A549 (cell line): ENCODE results near the gene MORN1. TPM values are rescaled to one million over a fixed set of nuclear protein-coding genes. Genes with fewer than 3 reads are reported as not detected.

Experiments
- ATAC-seq, 2 experiments: fragments of 200-7000 bp in 1 of 2; fragments of >200 bp in 1 of 2; cut with Nextera tagmentation in 1 of 2; cut with Tn5 transposase in 1 of 2; 3 replicates each; pipeline versions ENCODE4 v1.8.0 to v1.9.1; 2018 to 2020; ENCODE audit warnings: mild to moderate bottlenecking in 1 of 2, moderate library complexity in 1 of 2
- CTCF ChIA-PET: fragments of 300-600 bp; sonication (Branson Sonifier 250); formaldehyde crosslinking; extraction: SDS; loops from one replicate; lab custom pipeline; 2021; ENCODE audit warnings: antibody characterized with exemption, inconsistent platforms; lab: Yijun Ruan, JAX
- POLR2A ChIA-PET: fragments of 350-600 bp; formaldehyde crosslinking; extraction: SDS; loops from one replicate; lab custom pipeline; 2021; ENCODE audit warnings: antibody characterized with exemption, inconsistent platforms; lab: Yijun Ruan, JAX
- DNase-seq, 2 experiments: peaks; one replicate each; pipeline versions ENCODE4 v3.0.0 to v3.0.0-alpha.2; 2011 to 2016; ENCODE audit warnings: low read depth in 1 of 2, low spot score in 1 of 2
- FAIRE-seq: peaks from 2 replicates; lab custom pipeline; 2011; peaks lifted over from hg19 to GRCh38; lab: Jason Lieb, UNC
- H3K27ac ChIP-seq, 2 experiments: fragments of >200 bp; sonication (Bioruptor Twin); formaldehyde crosslinking; 3 replicates each; pipeline ENCODE4 v1.5.1; 2016 to 2017
- H3K4me1 ChIP-seq: fragments of >200 bp; sonication (Bioruptor Twin); formaldehyde crosslinking; 3 replicates; pipeline ENCODE4 v1.6.1; 2016
- H3K4me2 ChIP-seq: fragments of >200 bp; sonication (Bioruptor Twin); formaldehyde crosslinking; 3 replicates; pipeline ENCODE4 v1.6.1; 2016
- H3K4me3 ChIP-seq: fragments of >200 bp; sonication (Bioruptor Twin); formaldehyde crosslinking; 3 replicates; pipeline ENCODE4 v1.5.1; 2016
- H3K9me3 ChIP-seq: fragments of >200 bp; sonication (Bioruptor Twin); formaldehyde crosslinking; 3 replicates; pipeline ENCODE4 v1.6.1; 2016
- ATOH8 ChIP-seq: fragments of 250-450 bp; sonication (Bioruptor Pico); IDR thresholded peaks from 2 replicates; pipeline ENCODE4 v1.5.0; 2020; ENCODE audit warnings: low read depth, mild to moderate bottlenecking, moderate library complexity
- CEBPB ChIP-seq, 2 experiments: fragments of >200 bp in 1 of 2; sonication (Bioruptor Twin) in 1 of 2; formaldehyde crosslinking in 1 of 2; IDR thresholded peaks; 2 replicates each; pipeline ENCODE4 v1.6.1; 2012 to 2016
- CHD2 ChIP-seq: fragments of 150-350 bp; IDR thresholded peaks from 2 replicates; pipeline ENCODE4 v1.6.1; 2014; ENCODE audit warnings: low read length; ENCODE audit not compliant: partially characterized antibody
- CTCF ChIP-seq: fragments of >200 bp; sonication (Bioruptor Twin); formaldehyde crosslinking; IDR thresholded peaks from 3 replicates; pipeline ENCODE4 v1.5.1; 2016
- EHMT2 ChIP-seq: fragments of 200-600 bp; sonication (generic); IDR thresholded peaks from 2 replicates; pipeline ENCODE4 v1.6.1; 2016; ENCODE audit warnings: antibody characterized with exemption, low read depth, mild to moderate bottlenecking, moderate library complexity
- ESRRA ChIP-seq: fragments of 150-350 bp; IDR thresholded peaks from 2 replicates; pipeline ENCODE4 v1.6.1; 2014; ENCODE audit warnings: mild to moderate bottlenecking, low read length, borderline replicate concordance
- FOSB ChIP-seq: fragments of 250-450 bp; sonication (Bioruptor Pico); IDR thresholded peaks from 2 replicates; pipeline ENCODE4 v1.5.0; 2020; ENCODE audit warnings: mild to moderate bottlenecking, moderate library complexity
- FOXS1 ChIP-seq: fragments of 250-450 bp; sonication (Bioruptor Pico); IDR thresholded peaks from 2 replicates; pipeline ENCODE4 v1.5.0; 2020; ENCODE audit warnings: mild to moderate bottlenecking, moderate library complexity
- HES2 ChIP-seq: fragments of >200 bp; sonication (Bioruptor Twin); formaldehyde crosslinking; IDR thresholded peaks from 2 replicates; pipeline ENCODE4 v1.6.1; 2016
- HOXB13 ChIP-seq: fragments of 250-450 bp; sonication (Bioruptor Pico); IDR thresholded peaks from 2 replicates; pipeline ENCODE4 v1.5.0; 2020; ENCODE audit warnings: low read depth, mild to moderate bottlenecking, moderate library complexity
- KDM1A ChIP-seq: fragments of 200-600 bp; sonication (generic); IDR thresholded peaks from 2 replicates; pipeline ENCODE4 v1.6.1; 2016; ENCODE audit warnings: low read depth, mild to moderate bottlenecking
- MYC ChIP-seq: IDR thresholded peaks from 2 replicates; pipeline ENCODE4 v1.6.1; 2012; ENCODE audit warnings: mild to moderate bottlenecking, inconsistent platforms, low read length, improper control_type of control experiment, borderline replicate concordance
- NPAS2 ChIP-seq: fragments of 250-450 bp; sonication (Bioruptor Pico); IDR thresholded peaks from 2 replicates; pipeline ENCODE4 v1.8.0; 2022; ENCODE audit warnings: mild to moderate bottlenecking, moderate library complexity, borderline replicate concordance
- RARB ChIP-seq: fragments of 250-450 bp; sonication (Bioruptor Pico); IDR thresholded peaks from 2 replicates; pipeline ENCODE4 v1.8.0; 2021; ENCODE audit warnings: mild to moderate bottlenecking, moderate library complexity
- REST ChIP-seq: fragments of 200-600 bp; sonication (generic); IDR thresholded peaks from 2 replicates; pipeline ENCODE4 v1.6.1; 2016; ENCODE audit warnings: antibody characterized with exemption, mild to moderate bottlenecking, moderate library complexity
- RNF2 ChIP-seq: fragments of 200-600 bp; sonication (generic); IDR thresholded peaks from 2 replicates; pipeline ENCODE4 v1.6.1; 2016; ENCODE audit warnings: low read depth, mild to moderate bottlenecking, antibody characterized with exemption, moderate library complexity, borderline replicate concordance
- SMC3 ChIP-seq: fragments of >200 bp; sonication (Bioruptor Twin); formaldehyde crosslinking; IDR thresholded peaks from 3 replicates; pipeline ENCODE4 v1.6.1; 2018; ENCODE audit warnings: inconsistent platforms
- TFCP2L1 ChIP-seq: fragments of 250-450 bp; sonication (Bioruptor Pico); IDR thresholded peaks from 2 replicates; pipeline ENCODE4 v1.5.0; 2021; ENCODE audit warnings: mild to moderate bottlenecking
- ZFP36 ChIP-seq: fragments of 450-650 bp; IDR thresholded peaks from 2 replicates; pipeline ENCODE4 v1.6.1; 2014; ENCODE audit warnings: borderline replicate concordance; ENCODE audit not compliant: partially characterized antibody
- ZNF302 ChIP-seq: fragments of 250-450 bp; sonication (Bioruptor Pico); IDR thresholded peaks from 2 replicates; pipeline ENCODE4 v1.9.0; 2021; ENCODE audit warnings: inconsistent platforms, mild to moderate bottlenecking, moderate library complexity
- WGBS: methylation state at CpG from one replicate; pipeline ENCODE4 v1.1.6; 2017; ENCODE audit errors: missing lambda C conversion rate; 5-methylcytosine and 5-hydroxymethylcytosine counted together
- polyA plus RNA-seq, 4 experiments: library from polyadenylated mRNA; depleted of rRNA in 3 of 4; stranded (reverse); fragments of >200 nt; fragmentation: RNase III in 1 of 4; extraction: RNeasy Plus Mini Kit Qiagen cat#74134 plus additional on column Dnase treatment in 1 of 4; gene quantifications; 2 replicates in 3 of 4; 3 replicates in 1 of 4; pipeline ENCODE4 v1.2.3, GENCODE V29; 2011 to 2017

Gene MORN1
- polyA plus RNA-seq, 2 of the 4 experiments (the other 2 are of a cell fraction), result 6.9 to 8.9 TPM

- DNase-seq, result no peak
- TF ChIP-seq HES2 (no peak), KDM1A (no peak), SMC3 (no peak), ATOH8 (CRISPR knock-in tag) (no peak), MYC (no peak)
- TF ChIP-seq, all 56 proteins: peak for 0
- Histone ChIP-seq H3K4me1 (no peaks in the 10 kb centered on the region), H3K4me3 (no peak overlapping the region), H3K27ac (no peak overlapping the region), H3K9me3 (no peaks in the 10 kb centered on the region), H3K4me2 (no peak overlapping the region)
- 73% methylated on average over 17 of the region's 41 CpGs for WGBS
- POLR2A ChIA-PET, result no interaction called here
- ATAC-seq, result no peak; a peak in 2 of 6 replicates
- CTCF ChIA-PET, result interaction anchor here (0.6 to 2.7 kb wide), 4 partner anchors 9 to 302 kb away, joined by 3 to 7 read pairs (median 4); partner anchors contain the start of gene FAAP20
- FAIRE-seq, result no peak
Observed at GRCh38 chr1:2322581-2323211, 68.7 kb downstream of the MORN1 start.

GRCh38 chr1:2322065-2322571 lies 69.2 kb downstream of the MORN1 start:
- CTCF ChIA-PET, result interaction anchor here (0.6 to 2.7 kb wide), 4 partner anchors 8 to 301 kb away, joined by 3 to 7 read pairs (median 4); partner anchors contain the start of gene FAAP20
- H3K4me2 ChIP-seq, result no peak overlapping the region
- no peak for ATAC-seq

More at GRCh38 chr1:2322065-2322571, 69.2 kb downstream of the MORN1 start:
- DNase-seq (no peak), FAIRE-seq (no peak)
- TF ChIP-seq EHMT2 (no peak), ZNF302 (CRISPR knock-in tag) (no peak), CHD2 (no peak), FOSB (CRISPR knock-in tag) (no peak), REST (no peak), CTCF (no peak), NPAS2 (CRISPR knock-in tag) (no peak), CEBPB (IDR thresholded peaks at IDR 0.05) (no peak), HOXB13 (CRISPR knock-in tag) (no peak), RNF2 (no peak), FOXS1 (CRISPR knock-in tag) (no peak), ESRRA (no peak), TFCP2L1 (CRISPR knock-in tag) (no peak), ZFP36 (no peak), RARB (CRISPR knock-in tag) (no peak)
- Histone ChIP-seq H3K27ac (no peak overlapping the region), H3K4me1 (no peaks in the 10 kb centered on the region), H3K9me3 (no peaks in the 10 kb centered on the region), H3K4me3 (no peak overlapping the region)
- 78% methylated on average over 20 of the region's 30 CpGs for WGBS
- POLR2A ChIA-PET, result no interaction called here
